GM23338 (cell line): ENCODE data around the gene LRRC17.

ENCODE experiments used
- CREB1 ChIP-seq: fragments of 250-450 bp; sonication (Bioruptor Pico); IDR thresholded peaks from 2 replicates; pipeline ENCODE4 v1.5.0; 2020; ENCODE audit warnings: low read depth, mild to moderate bottlenecking, moderate library complexity
- EZH2 ChIP-seq: fragments of 200-600 bp; sonication (generic); IDR thresholded peaks from one replicate; pipeline ENCODE4 v1.8.0; 2017; ENCODE audit warnings: antibody characterized with exemption, mild to moderate bottlenecking, low read depth; ENCODE audit not compliant: unreplicated experiment
- EZH2phosphoT487 ChIP-seq: fragments of 200-600 bp; sonication (generic); IDR thresholded peaks from one replicate; pipeline ENCODE4 v1.8.1; 2018; ENCODE audit warnings: antibody characterized with exemption; ENCODE audit not compliant: unreplicated experiment
- JUNB ChIP-seq: IDR thresholded peaks from one replicate; pipeline ENCODE4 v1.6.1; 2016; ENCODE audit warnings: antibody characterized with exemption; ENCODE audit not compliant: unreplicated experiment
- POLR2AphosphoS5 ChIP-seq: IDR thresholded peaks from 2 replicates; pipeline ENCODE4 v1.6.1; 2016; ENCODE audit warnings: antibody characterized with exemption, low read depth
- STAT1 ChIP-seq: IDR thresholded peaks from one replicate; pipeline ENCODE4 v1.6.1; 2016; ENCODE audit warnings: antibody characterized with exemption; ENCODE audit not compliant: unreplicated experiment
- TF ChIP-seq, protein P1 (sequence below): IDR thresholded peaks from one replicate; pipeline ENCODE4 v1.6.1; 2018; ENCODE audit warnings: antibody characterized with exemption; ENCODE audit not compliant: unreplicated experiment
- TF ChIP-seq, protein P2 (sequence below), 2 experiments: fragments of 200-600 bp in 1 of 2; sonication (generic) in 1 of 2; conservative IDR thresholded peaks; 2 replicates each; pipeline versions ENCODE4 v1.5.1 to v1.6.1; 2016 to 2017; ENCODE audit warnings: antibody characterized with exemption in 2 of 2, low read depth in 2 of 2, mild to moderate bottlenecking in 2 of 2, moderate library complexity in 1 of 2
- TF ChIP-seq, protein P3 (sequence below): IDR thresholded peaks from 2 replicates; pipeline ENCODE4 v1.6.1; 2016; ENCODE audit warnings: antibody characterized with exemption
- TF ChIP-seq, protein P4 (sequence below): fragments of 250-450 bp; sonication (Bioruptor Pico); IDR thresholded peaks from 2 replicates; pipeline ENCODE4 v1.5.0; 2020; ENCODE audit warnings: mild to moderate bottlenecking, moderate library complexity

DNA sequence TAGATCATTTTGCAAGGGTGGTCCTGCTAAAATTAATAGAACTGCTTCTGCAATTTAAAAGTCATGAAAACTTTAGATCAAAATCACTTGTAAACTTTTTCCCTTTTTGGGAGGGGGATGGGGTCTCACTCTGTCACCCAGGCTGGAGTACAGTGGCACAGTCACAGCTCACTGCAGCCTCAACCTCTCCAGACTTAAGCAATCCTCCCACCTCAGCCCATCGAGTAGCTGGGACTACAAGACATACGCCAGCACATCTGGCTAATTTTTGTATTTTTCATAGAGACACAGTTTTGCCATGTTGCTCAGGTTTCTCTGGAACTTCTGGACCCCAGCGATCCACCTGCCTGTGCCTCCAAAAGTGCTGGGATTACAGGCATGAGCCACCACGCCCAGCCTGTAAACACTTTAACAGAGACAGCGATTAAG lies 79.7 kb downstream of the LRRC17 start:
- TF ChIP-seq, protein P1, sequence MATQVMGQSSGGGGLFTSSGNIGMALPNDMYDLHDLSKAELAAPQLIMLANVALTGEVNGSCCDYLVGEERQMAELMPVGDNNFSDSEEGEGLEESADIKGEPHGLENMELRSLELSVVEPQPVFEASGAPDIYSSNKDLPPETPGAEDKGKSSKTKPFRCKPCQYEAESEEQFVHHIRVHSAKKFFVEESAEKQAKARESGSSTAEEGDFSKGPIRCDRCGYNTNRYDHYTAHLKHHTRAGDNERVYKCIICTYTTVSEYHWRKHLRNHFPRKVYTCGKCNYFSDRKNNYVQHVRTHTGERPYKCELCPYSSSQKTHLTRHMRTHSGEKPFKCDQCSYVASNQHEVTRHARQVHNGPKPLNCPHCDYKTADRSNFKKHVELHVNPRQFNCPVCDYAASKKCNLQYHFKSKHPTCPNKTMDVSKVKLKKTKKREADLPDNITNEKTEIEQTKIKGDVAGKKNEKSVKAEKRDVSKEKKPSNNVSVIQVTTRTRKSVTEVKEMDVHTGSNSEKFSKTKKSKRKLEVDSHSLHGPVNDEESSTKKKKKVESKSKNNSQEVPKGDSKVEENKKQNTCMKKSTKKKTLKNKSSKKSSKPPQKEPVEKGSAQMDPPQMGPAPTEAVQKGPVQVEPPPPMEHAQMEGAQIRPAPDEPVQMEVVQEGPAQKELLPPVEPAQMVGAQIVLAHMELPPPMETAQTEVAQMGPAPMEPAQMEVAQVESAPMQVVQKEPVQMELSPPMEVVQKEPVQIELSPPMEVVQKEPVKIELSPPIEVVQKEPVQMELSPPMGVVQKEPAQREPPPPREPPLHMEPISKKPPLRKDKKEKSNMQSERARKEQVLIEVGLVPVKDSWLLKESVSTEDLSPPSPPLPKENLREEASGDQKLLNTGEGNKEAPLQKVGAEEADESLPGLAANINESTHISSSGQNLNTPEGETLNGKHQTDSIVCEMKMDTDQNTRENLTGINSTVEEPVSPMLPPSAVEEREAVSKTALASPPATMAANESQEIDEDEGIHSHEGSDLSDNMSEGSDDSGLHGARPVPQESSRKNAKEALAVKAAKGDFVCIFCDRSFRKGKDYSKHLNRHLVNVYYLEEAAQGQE, result no peak
- TF ChIP-seq EZH2phosphoT487 (no peak), POLR2AphosphoS5 (no peak), EZH2 (no peak), CREB1 (no peak), JUNB (no peak), STAT1 (no peak)
- TF ChIP-seq, protein P2, sequence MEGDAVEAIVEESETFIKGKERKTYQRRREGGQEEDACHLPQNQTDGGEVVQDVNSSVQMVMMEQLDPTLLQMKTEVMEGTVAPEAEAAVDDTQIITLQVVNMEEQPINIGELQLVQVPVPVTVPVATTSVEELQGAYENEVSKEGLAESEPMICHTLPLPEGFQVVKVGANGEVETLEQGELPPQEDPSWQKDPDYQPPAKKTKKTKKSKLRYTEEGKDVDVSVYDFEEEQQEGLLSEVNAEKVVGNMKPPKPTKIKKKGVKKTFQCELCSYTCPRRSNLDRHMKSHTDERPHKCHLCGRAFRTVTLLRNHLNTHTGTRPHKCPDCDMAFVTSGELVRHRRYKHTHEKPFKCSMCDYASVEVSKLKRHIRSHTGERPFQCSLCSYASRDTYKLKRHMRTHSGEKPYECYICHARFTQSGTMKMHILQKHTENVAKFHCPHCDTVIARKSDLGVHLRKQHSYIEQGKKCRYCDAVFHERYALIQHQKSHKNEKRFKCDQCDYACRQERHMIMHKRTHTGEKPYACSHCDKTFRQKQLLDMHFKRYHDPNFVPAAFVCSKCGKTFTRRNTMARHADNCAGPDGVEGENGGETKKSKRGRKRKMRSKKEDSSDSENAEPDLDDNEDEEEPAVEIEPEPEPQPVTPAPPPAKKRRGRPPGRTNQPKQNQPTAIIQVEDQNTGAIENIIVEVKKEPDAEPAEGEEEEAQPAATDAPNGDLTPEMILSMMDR (conservative IDR thresholded peaks at IDR 0.05; ENCODE audit: low read depth in 2 of 2), result no peak
- TF ChIP-seq, protein P3, sequence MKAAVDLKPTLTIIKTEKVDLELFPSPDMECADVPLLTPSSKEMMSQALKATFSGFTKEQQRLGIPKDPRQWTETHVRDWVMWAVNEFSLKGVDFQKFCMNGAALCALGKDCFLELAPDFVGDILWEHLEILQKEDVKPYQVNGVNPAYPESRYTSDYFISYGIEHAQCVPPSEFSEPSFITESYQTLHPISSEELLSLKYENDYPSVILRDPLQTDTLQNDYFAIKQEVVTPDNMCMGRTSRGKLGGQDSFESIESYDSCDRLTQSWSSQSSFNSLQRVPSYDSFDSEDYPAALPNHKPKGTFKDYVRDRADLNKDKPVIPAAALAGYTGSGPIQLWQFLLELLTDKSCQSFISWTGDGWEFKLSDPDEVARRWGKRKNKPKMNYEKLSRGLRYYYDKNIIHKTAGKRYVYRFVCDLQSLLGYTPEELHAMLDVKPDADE, result no peak
- TF ChIP-seq, protein P4, sequence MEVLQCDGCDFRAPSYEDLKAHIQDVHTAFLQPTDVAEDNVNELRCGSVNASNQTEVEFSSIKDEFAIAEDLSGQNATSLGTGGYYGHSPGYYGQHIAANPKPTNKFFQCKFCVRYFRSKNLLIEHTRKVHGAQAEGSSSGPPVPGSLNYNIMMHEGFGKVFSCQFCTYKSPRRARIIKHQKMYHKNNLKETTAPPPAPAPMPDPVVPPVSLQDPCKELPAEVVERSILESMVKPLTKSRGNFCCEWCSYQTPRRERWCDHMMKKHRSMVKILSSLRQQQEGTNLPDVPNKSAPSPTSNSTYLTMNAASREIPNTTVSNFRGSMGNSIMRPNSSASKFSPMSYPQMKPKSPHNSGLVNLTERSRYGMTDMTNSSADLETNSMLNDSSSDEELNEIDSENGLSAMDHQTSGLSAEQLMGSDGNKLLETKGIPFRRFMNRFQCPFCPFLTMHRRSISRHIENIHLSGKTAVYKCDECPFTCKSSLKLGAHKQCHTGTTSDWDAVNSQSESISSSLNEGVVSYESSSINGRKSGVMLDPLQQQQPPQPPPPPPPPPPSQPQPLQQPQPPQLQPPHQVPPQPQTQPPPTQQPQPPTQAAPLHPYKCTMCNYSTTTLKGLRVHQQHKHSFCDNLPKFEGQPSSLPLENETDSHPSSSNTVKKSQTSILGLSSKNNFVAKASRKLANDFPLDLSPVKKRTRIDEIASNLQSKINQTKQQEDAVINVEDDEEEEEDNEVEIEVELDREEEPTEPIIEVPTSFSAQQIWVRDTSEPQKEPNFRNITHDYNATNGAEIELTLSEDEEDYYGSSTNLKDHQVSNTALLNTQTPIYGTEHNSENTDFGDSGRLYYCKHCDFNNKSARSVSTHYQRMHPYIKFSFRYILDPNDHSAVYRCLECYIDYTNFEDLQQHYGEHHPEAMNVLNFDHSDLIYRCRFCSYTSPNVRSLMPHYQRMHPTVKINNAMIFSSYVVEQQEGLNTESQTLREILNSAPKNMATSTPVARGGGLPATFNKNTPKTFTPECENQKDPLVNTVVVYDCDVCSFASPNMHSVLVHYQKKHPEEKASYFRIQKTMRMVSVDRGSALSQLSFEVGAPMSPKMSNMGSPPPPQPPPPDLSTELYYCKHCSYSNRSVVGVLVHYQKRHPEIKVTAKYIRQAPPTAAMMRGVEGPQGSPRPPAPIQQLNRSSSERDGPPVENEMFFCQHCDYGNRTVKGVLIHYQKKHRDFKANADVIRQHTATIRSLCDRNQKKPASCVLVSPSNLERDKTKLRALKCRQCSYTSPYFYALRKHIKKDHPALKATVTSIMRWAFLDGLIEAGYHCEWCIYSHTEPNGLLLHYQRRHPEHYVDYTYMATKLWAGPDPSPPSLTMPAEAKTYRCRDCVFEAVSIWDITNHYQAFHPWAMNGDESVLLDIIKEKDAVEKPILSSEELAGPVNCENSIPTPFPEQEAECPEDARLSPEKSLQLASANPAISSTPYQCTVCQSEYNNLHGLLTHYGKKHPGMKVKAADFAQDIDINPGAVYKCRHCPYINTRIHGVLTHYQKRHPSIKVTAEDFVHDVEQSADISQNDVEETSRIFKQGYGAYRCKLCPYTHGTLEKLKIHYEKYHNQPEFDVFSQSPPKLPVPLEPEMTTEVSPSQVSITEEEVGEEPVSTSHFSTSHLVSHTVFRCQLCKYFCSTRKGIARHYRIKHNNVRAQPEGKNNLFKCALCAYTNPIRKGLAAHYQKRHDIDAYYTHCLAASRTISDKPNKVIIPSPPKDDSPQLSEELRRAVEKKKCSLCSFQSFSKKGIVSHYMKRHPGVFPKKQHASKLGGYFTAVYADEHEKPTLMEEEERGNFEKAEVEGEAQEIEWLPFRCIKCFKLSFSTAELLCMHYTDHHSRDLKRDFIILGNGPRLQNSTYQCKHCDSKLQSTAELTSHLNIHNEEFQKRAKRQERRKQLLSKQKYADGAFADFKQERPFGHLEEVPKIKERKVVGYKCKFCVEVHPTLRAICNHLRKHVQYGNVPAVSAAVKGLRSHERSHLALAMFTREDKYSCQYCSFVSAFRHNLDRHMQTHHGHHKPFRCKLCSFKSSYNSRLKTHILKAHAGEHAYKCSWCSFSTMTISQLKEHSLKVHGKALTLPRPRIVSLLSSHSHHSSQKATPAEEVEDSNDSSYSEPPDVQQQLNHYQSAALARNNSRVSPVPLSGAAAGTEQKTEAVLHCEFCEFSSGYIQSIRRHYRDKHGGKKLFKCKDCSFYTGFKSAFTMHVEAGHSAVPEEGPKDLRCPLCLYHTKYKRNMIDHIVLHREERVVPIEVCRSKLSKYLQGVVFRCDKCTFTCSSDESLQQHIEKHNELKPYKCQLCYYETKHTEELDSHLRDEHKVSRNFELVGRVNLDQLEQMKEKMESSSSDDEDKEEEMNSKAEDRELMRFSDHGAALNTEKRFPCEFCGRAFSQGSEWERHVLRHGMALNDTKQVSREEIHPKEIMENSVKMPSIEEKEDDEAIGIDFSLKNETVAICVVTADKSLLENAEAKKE (CRISPR knock-in tag), result no peak
